Erythroblast (primary cell): Measurements from ENCODE around the gene TSKS.

Source experiments
- DNase-seq, 2 experiments: peaks; one replicate each; lab custom pipeline; 2025; lab: John Stamatoyannopoulos, UW
- GATA1 ChIP-seq: IDR thresholded peaks from 2 replicates; pipeline ENCODE4 v1.6.1; 2011; ENCODE audit warnings: low read depth, mild to moderate bottlenecking, control low read depth, low read length, moderate library complexity
- POLR2A ChIP-seq: IDR thresholded peaks from 2 replicates; pipeline ENCODE4 v1.6.1; 2011; ENCODE audit warnings: mild to moderate bottlenecking, low read length

TSKS gene

DNA sequence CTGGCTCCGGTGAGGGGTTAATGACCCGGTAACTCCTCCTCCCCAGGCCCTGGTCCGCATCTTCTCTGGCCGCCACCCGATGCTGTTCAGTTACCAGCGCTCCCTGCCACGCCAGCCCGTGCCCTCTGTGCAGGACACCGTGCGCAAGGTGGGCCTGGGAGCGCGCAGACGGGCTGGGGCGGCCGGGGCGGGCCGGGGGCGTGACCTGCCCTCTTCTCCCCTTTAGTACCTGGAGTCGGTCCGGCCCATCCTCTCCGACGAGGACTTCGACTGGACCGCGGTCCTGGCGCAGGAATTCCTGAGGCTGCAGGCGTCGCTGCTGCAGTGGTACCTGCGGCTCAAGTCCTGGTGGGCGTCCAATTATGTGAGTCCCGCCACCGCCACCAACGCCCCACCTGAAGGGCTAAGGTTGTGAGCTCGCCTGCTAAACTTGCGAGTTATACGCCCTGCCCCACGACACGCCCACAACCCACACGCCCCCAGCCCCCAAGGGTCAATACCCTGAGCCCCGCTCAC is 61.8 kb downstream of the TSKS start:
- no peak for DNase-seq
- TF ChIP-seq GATA1 (no peak), POLR2A (no peak)

GRCh38 chr19:49700563-49700962 is 62.5 kb downstream of the TSKS start:
- no peak for DNase-seq
- TF ChIP-seq POLR2A: no peak
- no peak for TF ChIP-seq GATA1

DNA sequence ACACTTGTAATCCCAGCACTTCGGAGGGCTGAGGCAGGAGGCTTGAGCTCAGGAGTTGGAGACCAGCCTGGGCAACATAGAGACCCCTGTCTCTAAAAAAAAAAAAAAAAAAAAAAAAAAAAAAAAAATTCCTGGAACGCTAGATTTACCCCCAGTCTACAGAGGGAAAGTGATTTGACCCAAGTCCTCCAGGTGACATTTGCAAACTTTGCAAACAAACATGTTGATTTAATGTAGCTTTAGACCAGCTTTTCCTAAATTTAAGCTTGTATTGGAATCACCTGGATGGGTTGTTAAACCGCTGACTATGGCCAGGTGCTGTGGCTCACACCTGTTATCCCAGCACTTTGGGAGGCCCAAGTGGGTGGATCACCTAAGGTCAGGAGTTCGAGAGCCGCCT is 63.7 kb downstream of the TSKS start:
- DNase-seq: no peak
- TF ChIP-seq POLR2A: no peak
- no peak for TF ChIP-seq GATA1

GRCh38 chr19:49696865-49697264 is 66.2 kb downstream of the TSKS start:
- no peak for DNase-seq
- TF ChIP-seq GATA1 (no peak), POLR2A (no peak)

- no peak for DNase-seq
- TF ChIP-seq GATA1 (no peak), POLR2A (no peak)
Measured at GRCh38 chr19:49696115-49696514, 67.0 kb downstream of the TSKS start.

GRCh38 chr19:49692147-49692506 is 71.0 kb downstream of the TSKS start:
- no peak for TF ChIP-seq GATA1
- no peak for TF ChIP-seq POLR2A
- no peak for DNase-seq

GRCh38 chr19:49691243-49692146 is 71.6 kb downstream of the TSKS start:
- no peak for DNase-seq
- no peak for TF ChIP-seq POLR2A

GRCh38 chr19:49690656-49691242 is 72.4 kb downstream of the TSKS start, which contains the start of gene CPT1C:
CPT1C (plus strand) TSS chr19:49691116; CDS start chr19:49692253, 1,137 bp downstream.
- DNase-seq: no peak
- no peak for TF ChIP-seq GATA1

DNA sequence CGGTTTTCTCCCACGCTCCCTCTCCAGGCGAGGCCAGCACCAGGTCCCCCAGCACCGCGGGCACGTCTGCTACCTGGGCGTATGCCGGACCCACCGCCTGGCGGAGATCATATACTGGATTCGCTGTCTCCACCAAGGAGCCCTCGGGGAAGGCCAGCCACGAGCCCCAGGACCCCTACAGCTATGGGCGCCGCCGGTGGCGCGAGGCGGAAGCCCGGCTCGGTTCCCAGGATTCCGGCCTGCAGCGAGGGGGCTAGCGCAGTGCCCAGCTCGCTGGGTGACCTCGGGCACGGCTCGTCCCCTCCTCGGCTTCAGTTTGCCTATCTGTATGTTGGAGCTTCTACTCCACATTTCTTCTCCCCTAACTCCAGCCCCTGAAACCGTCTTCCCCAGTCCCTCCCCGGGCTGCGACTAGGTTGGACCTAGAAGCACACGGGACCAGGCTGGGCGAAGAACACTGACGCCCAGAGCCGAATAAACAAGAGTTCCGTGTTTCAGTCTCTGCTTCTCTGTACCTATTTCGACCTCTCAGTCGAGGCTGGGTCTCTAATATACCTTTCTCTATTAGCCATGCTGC is 72.9 kb downstream of the TSKS start:
- no peak for DNase-seq
- no peak for TF ChIP-seq POLR2A
- TF ChIP-seq GATA1: no peak
